Activated CD8-positive, alpha-beta memory T cell treated with anti-CD3 and anti-CD28 coated beads, Interleukin-2, amount 50 U/mL, for 24 hours (primary cell): ENCODE measurements around the gene WDR7.
A peak's percentile ranks its signal among the peaks of the same experiment; 100 is the strongest.
"Not testable (repeated sequence)": the region's sequence is repeated elsewhere in the genome, so short reads cannot be mapped to it uniquely, and the experiment has no call there.

ENCODE experiments used
- DNase-seq: peaks from one replicate; pipeline ENCODE4 v3.0.0-alpha.2; 2020; ENCODE audit errors: extremely low read depth

WDR7 gene

GRCh38 chr18:56654280-56654679 lies 3.1 kb downstream of the WDR7 start:
- DNase-seq = not testable (repeated sequence)

- DNase-seq = no peak
Observed at GRCh38 chr18:56658261-56658660, 7.1 kb downstream of the WDR7 start.

GRCh38 chr18:56659111-56659510 lies 8.0 kb downstream of the WDR7 start:
- no peak for DNase-seq

GRCh38 chr18:56660655-56661054 lies 9.5 kb downstream of the WDR7 start:
- no peak for DNase-seq

- no peak for DNase-seq
Observed at GRCh38 chr18:56661360-56662062, 10.4 kb downstream of the WDR7 start.

GRCh38 chr18:56662063-56662408 lies 10.9 kb downstream of the WDR7 start:
- no peak for DNase-seq

- DNase-seq = no peak
Observed at GRCh38 chr18:56662502-56662901, 11.3 kb downstream of the WDR7 start.

- no peak for DNase-seq
Observed at GRCh38 chr18:56662902-56663301, 11.7 kb downstream of the WDR7 start.

GRCh38 chr18:56672391-56672790 lies 21.2 kb downstream of the WDR7 start:
- DNase-seq = no peak

- DNase-seq = no peak
Observed at GRCh38 chr18:56672981-56673380, 21.8 kb downstream of the WDR7 start.

GRCh38 chr18:56676639-56677038 lies 25.5 kb downstream of the WDR7 start:
- no peak for DNase-seq

GRCh38 chr18:56678836-56679565 lies 27.8 kb downstream of the WDR7 start:
- DNase-seq = no peak

GRCh38 chr18:56684277-56684676 lies 33.1 kb downstream of the WDR7 start:
- DNase-seq = no peak

- no peak for DNase-seq
Observed at GRCh38 chr18:56691530-56691929, 40.4 kb downstream of the WDR7 start.

- no peak for DNase-seq
Observed at GRCh38 chr18:56696966-56697365, 45.8 kb downstream of the WDR7 start.

- DNase-seq = no peak
Observed at GRCh38 chr18:56702946-56703345, 51.8 kb downstream of the WDR7 start.

GRCh38 chr18:56709463-56709862 lies 58.3 kb downstream of the WDR7 start:
- peak; percentile 4 for DNase-seq

- DNase-seq = no peak
Observed at GRCh38 chr18:56711708-56712445, 60.7 kb downstream of the WDR7 start.

GRCh38 chr18:56712761-56713160 lies 61.6 kb downstream of the WDR7 start:
- no peak for DNase-seq

- DNase-seq = no peak
Observed at GRCh38 chr18:56715121-56715520, 64.0 kb downstream of the WDR7 start.

GRCh38 chr18:56716692-56717146 lies 65.6 kb downstream of the WDR7 start:
- DNase-seq = no peak

- DNase-seq = no peak
Observed at GRCh38 chr18:56721031-56721430, 69.9 kb downstream of the WDR7 start.

- DNase-seq = no peak
Observed at GRCh38 chr18:56721491-56721890, 70.3 kb downstream of the WDR7 start.
